Endothelial cell of umbilical vein (primary cell): ENCODE results near the gene CDK12. TPM values are rescaled to one million over a fixed set of nuclear protein-coding genes. Genes with fewer than 3 reads are reported as not detected.

Experiments used
- BruUV-seq: library from RNA; stranded (reverse); fragments of 400-500 nt; replicated peaks from 2 replicates; lab custom pipeline; 2021; lab: Mats Ljungman, UMichigan
- CTCF ChIA-PET: fragments of 300-600, 350-600 bp; sonication (Branson Sonifier 250); formaldehyde crosslinking; loops from one replicate; lab custom pipeline; 2021; ENCODE audit warnings: antibody characterized with exemption, inconsistent platforms; lab: Charles Lee
- POLR2A ChIA-PET: fragments of 300-600, 350-600 bp; sonication (Branson Sonifier 250); formaldehyde crosslinking; loops from one replicate; lab custom pipeline; 2021; ENCODE audit warnings: antibody characterized with exemption, inconsistent platforms; lab: Charles Lee
- DNase-seq: peaks from one replicate; pipeline ENCODE4 v3.0.0-alpha.2; 2011; ENCODE audit warnings: low read depth, low spot score
- FAIRE-seq: peaks from 2 replicates; lab custom pipeline; 2011; peaks lifted over from hg19 to GRCh38; lab: Jason Lieb, UNC
- H2AFZ ChIP-seq: 2 replicates; pipeline ENCODE4 v1.6.0; 2012; ENCODE audit warnings: low read depth, low read length, control low read depth, inconsistent platforms
- H3K27ac ChIP-seq: 2 replicates; pipeline ENCODE4 v1.5.1; 2011; ENCODE audit warnings: low read depth, mild to moderate bottlenecking, control low read depth, low read length, moderate library complexity; ENCODE audit not compliant: insufficient read depth
- H3K27me3 ChIP-seq, 2 experiments: 2 replicates each; pipeline versions ENCODE4 v1.6.0 to v1.6.1; 2011; ENCODE audit warnings: low read length in 2 of 2, mixed read lengths in 1 of 2; ENCODE audit not compliant: control insufficient read depth in 2 of 2, insufficient read depth in 2 of 2
- H3K36me3 ChIP-seq, 2 experiments: 2 replicates in 1 of 2; 3 replicates in 1 of 2; pipeline ENCODE4 v1.5.1; 2011; ENCODE audit warnings: low read length in 2 of 2, mild to moderate bottlenecking in 1 of 2, moderate library complexity in 1 of 2; ENCODE audit not compliant: control insufficient read depth in 2 of 2, insufficient read depth in 2 of 2; ENCODE audit errors: extremely low read depth in 1 of 2
- H3K4me1 ChIP-seq: 3 replicates; pipeline ENCODE4 v1.5.1; 2011; ENCODE audit warnings: mild to moderate bottlenecking, low read length; ENCODE audit not compliant: control insufficient read depth, insufficient read depth; ENCODE audit errors: extremely low read depth
- H3K4me2 ChIP-seq: 2 replicates; pipeline ENCODE4 v1.6.1; 2011; ENCODE audit warnings: low read length, control low read depth, mixed read lengths; ENCODE audit not compliant: insufficient read depth
- H3K4me3 ChIP-seq, 3 experiments: fragments of 200-600 bp in 1 of 3; sonication (generic), shearing (Covaris generic) in 1 of 3; replicated peaks in 1 of 3; 2 replicates each; pipeline ENCODE4 v1.5.1; 2011 to 2016; ENCODE audit warnings: control low read depth in 3 of 3, low read length in 3 of 3, mild to moderate bottlenecking in 2 of 3, inconsistent platforms in 1 of 3, low read depth in 1 of 3, moderate library complexity in 1 of 3; ENCODE audit not compliant: insufficient read depth in 1 of 3
- H3K79me2 ChIP-seq: 2 replicates; pipeline ENCODE4 v1.6.0; 2012; ENCODE audit warnings: low read length, inconsistent platforms; ENCODE audit not compliant: control insufficient read depth, insufficient read depth
- H3K9ac ChIP-seq: replicated peaks from 2 replicates; pipeline ENCODE3; 2011; ENCODE audit warnings: low read length, control low read depth; ENCODE audit not compliant: insufficient read depth; ENCODE audit errors: extremely low read depth
- H3K9me1 ChIP-seq: replicated peaks from 3 replicates; pipeline ENCODE4 v1.6.0; 2011; ENCODE audit warnings: mild to moderate bottlenecking, low read length; ENCODE audit not compliant: control insufficient read depth, insufficient read depth; ENCODE audit errors: extremely low read depth
- H3K9me3 ChIP-seq: replicated peaks from 2 replicates; pipeline ENCODE4 v1.5.1; 2012; ENCODE audit warnings: low read length, inconsistent platforms; ENCODE audit not compliant: control insufficient read depth, insufficient read depth
- H4K20me1 ChIP-seq: replicated peaks from 2 replicates; pipeline ENCODE3; 2011; ENCODE audit warnings: mild to moderate bottlenecking, low read length; ENCODE audit not compliant: control insufficient read depth, insufficient read depth; ENCODE audit errors: extremely low read depth
- CTCF ChIP-seq, 2 donors: IDR thresholded peaks; 1 replicate in 1 of 2; 2 replicates in 1 of 2; pipeline ENCODE4 v1.5.1; 2011; ENCODE audit warnings: low read length in 2 of 2, mild to moderate bottlenecking in 2 of 2, moderate library complexity in 2 of 2, control low read depth in 1 of 2, inconsistent platforms in 1 of 2, low read depth in 1 of 2; ENCODE audit not compliant: insufficient read depth in 1 of 2; ENCODE audit errors: extremely low read depth in 1 of 2
- EZH2 ChIP-seq: IDR thresholded peaks from 2 replicates; pipeline ENCODE4 v1.6.1; 2012; ENCODE audit warnings: borderline replicate concordance, low read depth, mild to moderate bottlenecking, moderate library complexity, low read length, inconsistent platforms; ENCODE audit not compliant: severe bottlenecking
- FOS ChIP-seq: IDR thresholded peaks from 2 replicates; pipeline ENCODE4 v1.6.1; 2011; ENCODE audit warnings: mild to moderate bottlenecking, low read length, moderate library complexity, borderline replicate concordance; ENCODE audit not compliant: insufficient read depth
- GATA2 ChIP-seq: IDR thresholded peaks from 2 replicates; pipeline ENCODE4 v1.7.0; 2011; ENCODE audit warnings: low read depth, mild to moderate bottlenecking, moderate library complexity, mixed read lengths, low read length; ENCODE audit not compliant: insufficient read length, insufficient read depth
- JUN ChIP-seq: IDR thresholded peaks from 2 replicates; pipeline ENCODE4 v1.6.1; 2011; ENCODE audit warnings: borderline replicate concordance, low read depth; ENCODE audit not compliant: insufficient read length, insufficient read depth
- MAX ChIP-seq: IDR thresholded peaks from 2 replicates; pipeline ENCODE4 v1.6.1; 2011; ENCODE audit not compliant: insufficient read depth, insufficient read length
- MYC ChIP-seq: IDR thresholded peaks from one replicate; pipeline ENCODE4 v1.6.1; 2011; ENCODE audit warnings: mild to moderate bottlenecking, low read depth, low read length
- POLR2A ChIP-seq: IDR thresholded peaks from 2 replicates; pipeline ENCODE4 v1.6.1; 2012; ENCODE audit warnings: low read depth, mild to moderate bottlenecking, control low read depth, low read length
- POLR2AphosphoS5 ChIP-seq: IDR thresholded peaks from 2 replicates; pipeline ENCODE4 v1.6.1; 2012; ENCODE audit warnings: low read depth, mild to moderate bottlenecking, control low read depth, low read length, moderate library complexity; ENCODE audit not compliant: insufficient read depth
- dilution Hi-C: fragments of 300-500 bp; cut with MboI; formaldehyde crosslinking; loops from one replicate; pipeline ENCODE4 v1.15.0; 2019; ENCODE audit warnings: low sequenced_read_pairs; ENCODE audit not compliant: extremely low pct_ligation_motif_present
- intact Hi-C: fragments of 100-400 bp; cut with micrococcal nuclease; formaldehyde crosslinking; loops from one replicate; pipeline ENCODE4 v1.10.0; 2022
- polyA plus RNA-seq, 4 experiments: library from polyadenylated mRNA; depleted of rRNA in 3 of 4; stranded (reverse) in 3 of 4; unstranded in 1 of 4; fragments of >200 nt; gene quantifications; 2 replicates each; pipeline versions ENCODE4 v1.2.1 to v1.2.3, GENCODE V29; 2011 to 2012; ENCODE audit warnings: missing spikeins in 1 of 4
- total RNA-seq: library from RNA; stranded (reverse); gene quantifications from 2 replicates; pipeline ENCODE4 v1.2.3, GENCODE V29; 2021

CDK12 gene
- total and polyA plus RNA-seq, 2 donors (not counting 3 experiments of a cell fraction or from before 2014, with no cell fraction given), result 14.2 to 55.4 TPM

GRCh38 chr17:39508987-39509386, 47.7 kb downstream of the CDK12 start:
- H3K4me1 ChIP-seq, result no peaks in the 10 kb centered on the region
- no peak overlapping the region for H3K9ac ChIP-seq
- intact Hi-C loops (no loop called here), dilution Hi-C loops (no loop called here)
- peaks cover 12 to 17% of the 10 kb centered on the region in 2 experiments for H3K36me3 ChIP-seq
- H3K4me3 ChIP-seq, result no peak overlapping the region
- no peaks in the 10 kb centered on the region for H3K79me2 ChIP-seq
- ChIA-PET CTCF (no interaction called here), POLR2A (no interaction called here)
- H3K27me3 ChIP-seq, result no peaks in the 10 kb centered on the region
- H3K4me2 ChIP-seq, result no peak overlapping the region
- DNase-seq, result no peak
- no peak for TF ChIP-seq JUN
- TF ChIP-seq POLR2A, result no peak
- TF ChIP-seq CTCF (IDR thresholded peaks at IDR 0.05; ENCODE audit: extremely low read depth in 1 of 2, insufficient read depth in 1 of 2, low read depth in 1 of 2, low read length in 2 of 2), result no peak
- TF ChIP-seq MAX, result no peak
- TF ChIP-seq GATA2, result no peak
- TF ChIP-seq POLR2AphosphoS5, result no peak
- no peak for TF ChIP-seq FOS
- TF ChIP-seq EZH2, result no peak
- TF ChIP-seq MYC, result no peak
- BruUV-seq, result no TSS peak
- no peaks in the 10 kb centered on the region for H3K9me1 ChIP-seq
- no peaks in the 10 kb centered on the region for H3K9me3 ChIP-seq
- H3K27ac ChIP-seq, result no peak overlapping the region
- no peak overlapping the region for H2AFZ ChIP-seq
- peak; percentile 4 for FAIRE-seq
- no peaks in the 10 kb centered on the region for H4K20me1 ChIP-seq
